H1 (cell line): Measurements from ENCODE around the gene DSC3. TPM values are rescaled to one million over a fixed set of nuclear protein-coding genes. Genes with fewer than 3 reads are reported as not detected.

ENCODE experiments used
- CTCF ChIA-PET: fragments of 300-600 bp; sonication (Branson Sonifier 250); formaldehyde crosslinking; loops from one replicate; lab custom pipeline; 2021; ENCODE audit not compliant: partially characterized antibody; lab: Charles Lee
- POLR2A ChIA-PET: fragments of 300-600 bp; sonication (Branson Sonifier 250); formaldehyde crosslinking; loops from one replicate; lab custom pipeline; 2021; ENCODE audit warnings: inconsistent platforms; ENCODE audit not compliant: partially characterized antibody; lab: Charles Lee
- DNase-seq, 2 experiments: peaks; one replicate each; pipeline versions ENCODE4 v3.0.0 to v3.0.0-alpha.2; 2010 to 2022; ENCODE audit warnings: low spot score in 2 of 2, low read depth in 1 of 2, mixed read lengths in 1 of 2
- FAIRE-seq: peaks from 2 replicates; lab custom pipeline; 2011; peaks lifted over from hg19 to GRCh38; lab: Jason Lieb, UNC
- H2AFZ ChIP-seq: 2 replicates; pipeline ENCODE4 v1.8.1; 2012; ENCODE audit warnings: low read length, inconsistent platforms
- H2AK5ac ChIP-seq: 2 replicates; pipeline ENCODE4 v1.6.1; 2013; ENCODE audit warnings: low read depth, low read length
- H2BK120ac ChIP-seq: replicated peaks from 2 replicates; pipeline ENCODE3; 2013; ENCODE audit warnings: low read depth, low read length, inconsistent platforms
- H2BK12ac ChIP-seq: 2 replicates; pipeline ENCODE4 v1.6.1; 2013; ENCODE audit warnings: low read depth, low read length
- H2BK15ac ChIP-seq: 2 replicates; pipeline ENCODE4 v1.6.1; 2013; ENCODE audit warnings: low read length
- H2BK20ac ChIP-seq: 2 replicates; pipeline ENCODE4 v1.6.1; 2013; ENCODE audit warnings: low read length
- H2BK5ac ChIP-seq: 2 replicates; pipeline ENCODE4 v1.6.1; 2013; ENCODE audit warnings: low read depth, low read length
- H3K14ac ChIP-seq: 2 replicates; pipeline ENCODE4 v1.6.1; 2013; ENCODE audit warnings: inconsistent platforms; ENCODE audit not compliant: insufficient read length
- H3K18ac ChIP-seq: 2 replicates; pipeline ENCODE4 v1.6.1; 2013; ENCODE audit warnings: low read length; ENCODE audit errors: extremely low read depth
- H3K23ac ChIP-seq: 2 replicates; pipeline ENCODE4 v1.6.1; 2013; ENCODE audit warnings: inconsistent platforms; ENCODE audit not compliant: insufficient read length
- H3K23me2 ChIP-seq: 2 replicates; pipeline ENCODE4 v1.6.1; 2013; ENCODE audit warnings: low read depth, low read length
- H3K27ac ChIP-seq: 2 replicates; pipeline ENCODE4 v1.6.1; 2011; ENCODE audit warnings: low read depth, low read length, inconsistent platforms
- H3K27me3 ChIP-seq, 4 experiments: replicated peaks in 1 of 4; 1 replicate in 1 of 4; 2 replicates in 3 of 4; pipeline versions ENCODE4 v1.6.1 to v1.8.1; 2011 to 2013; ENCODE audit warnings: low read length in 3 of 4, mild to moderate bottlenecking in 3 of 4, inconsistent platforms in 2 of 4, mixed read lengths in 2 of 4, moderate library complexity in 1 of 4; ENCODE audit not compliant: control insufficient read depth in 3 of 4, insufficient read depth in 3 of 4; ENCODE audit errors: extremely low read depth in 1 of 4
- H3K36me3 ChIP-seq, 4 experiments: 2 replicates each; pipeline versions ENCODE4 v1.6.1 to v1.8.1; 2011 to 2013; ENCODE audit warnings: mild to moderate bottlenecking in 4 of 4, low read length in 3 of 4, moderate library complexity in 2 of 4, control low read depth in 1 of 4, inconsistent platforms in 1 of 4; ENCODE audit not compliant: insufficient read depth in 4 of 4, control insufficient read depth in 2 of 4
- H3K4ac ChIP-seq: replicated peaks from 2 replicates; pipeline ENCODE3; 2013; ENCODE audit warnings: low read length, low read depth, mixed read lengths, inconsistent platforms; ENCODE audit not compliant: insufficient read length
- H3K4me1 ChIP-seq, 4 experiments: replicated peaks in 1 of 4; 1 replicate in 1 of 4; 2 replicates in 3 of 4; pipeline versions ENCODE4 v1.6.1 to v1.8.1; 2011 to 2013; ENCODE audit warnings: low read length in 3 of 4, inconsistent platforms in 2 of 4, mixed read lengths in 1 of 4; ENCODE audit not compliant: insufficient read depth in 4 of 4, control insufficient read depth in 3 of 4
- H3K4me2 ChIP-seq, 2 experiments: 2 replicates each; pipeline versions ENCODE4 v1.6.1 to v1.8.1; 2011 to 2013; ENCODE audit warnings: low read depth in 2 of 2, low read length in 2 of 2, control low read depth in 1 of 2, inconsistent platforms in 1 of 2, mild to moderate bottlenecking in 1 of 2; ENCODE audit not compliant: insufficient read depth in 1 of 2
- H3K4me3 ChIP-seq, 4 experiments: fragments of 200-600, 300-600 bp in 1 of 4; sonication (generic), shearing (Covaris generic), sonication (Bioruptor Twin) in 1 of 4; 2 replicates each; pipeline versions ENCODE4 v1.5.1 to v1.8.1; 2011 to 2016; ENCODE audit warnings: low read length in 4 of 4, low read depth in 3 of 4, control low read depth in 2 of 4, inconsistent platforms in 2 of 4, mild to moderate bottlenecking in 2 of 4, mixed read lengths in 1 of 4, moderate library complexity in 1 of 4; ENCODE audit not compliant: insufficient read depth in 2 of 4; ENCODE audit errors: extremely low read depth in 1 of 4
- H3K56ac ChIP-seq: replicated peaks from 2 replicates; pipeline ENCODE3; 2013; ENCODE audit warnings: low read depth, mild to moderate bottlenecking, mixed read lengths, low read length, inconsistent platforms; ENCODE audit not compliant: insufficient read length
- H3K79me1 ChIP-seq: 2 replicates; pipeline ENCODE4 v1.6.1; 2013; ENCODE audit warnings: low read depth, low read length, control low read depth
- H3K79me2 ChIP-seq, 2 experiments: 2 replicates each; pipeline versions ENCODE4 v1.6.1 to v1.8.1; 2012 to 2013; ENCODE audit warnings: low read length in 2 of 2, mild to moderate bottlenecking in 2 of 2, inconsistent platforms in 1 of 2; ENCODE audit not compliant: insufficient read depth in 2 of 2, control insufficient read depth in 1 of 2
- H3K9ac ChIP-seq, 4 experiments: replicated peaks in 1 of 4; 1 replicate in 1 of 4; 2 replicates in 3 of 4; pipeline versions ENCODE4 v1.6.1 to v1.8.1; 2011 to 2013; ENCODE audit warnings: low read depth in 3 of 4, low read length in 3 of 4, control low read depth in 2 of 4, mild to moderate bottlenecking in 2 of 4, moderate library complexity in 2 of 4, inconsistent platforms in 1 of 4; ENCODE audit errors: extremely low read depth in 1 of 4
- H3K9me3 ChIP-seq, 2 experiments: 2 replicates each; pipeline versions ENCODE4 v1.6.1 to v1.8.1; 2012 to 2013; ENCODE audit warnings: mild to moderate bottlenecking in 2 of 2, moderate library complexity in 2 of 2, control low read depth in 1 of 2, inconsistent platforms in 1 of 2, low read depth in 1 of 2, low read length in 1 of 2, mixed read lengths in 1 of 2; ENCODE audit not compliant: insufficient read depth in 2 of 2
- H4K20me1 ChIP-seq, 2 experiments: replicated peaks in 1 of 2; 2 replicates each; pipeline versions ENCODE3 to v1.8.1; 2011 to 2013; ENCODE audit warnings: inconsistent platforms in 2 of 2, low read length in 2 of 2, mild to moderate bottlenecking in 1 of 2; ENCODE audit not compliant: insufficient read depth in 2 of 2, control insufficient read depth in 1 of 2
- H4K5ac ChIP-seq: 2 replicates; pipeline ENCODE4 v1.6.1; 2013; ENCODE audit warnings: low read length, low read depth, mixed read lengths, inconsistent platforms; ENCODE audit not compliant: insufficient read length
- H4K8ac ChIP-seq: 2 replicates; pipeline ENCODE4 v1.8.0; 2013; ENCODE audit warnings: mild to moderate bottlenecking, moderate library complexity, low read length, inconsistent platforms; ENCODE audit not compliant: insufficient read depth; ENCODE audit errors: extremely low read depth
- H4K91ac ChIP-seq: replicated peaks from 2 replicates; pipeline ENCODE3; 2013; ENCODE audit warnings: low read length, mixed read lengths, inconsistent platforms; ENCODE audit not compliant: insufficient read length
- NRF1 ChIP-seq: IDR thresholded peaks from 2 replicates; pipeline ENCODE4 v1.6.1; 2011; ENCODE audit warnings: mild to moderate bottlenecking, low read depth, low read length, improper control_type of control experiment
- RXRA ChIP-seq: IDR thresholded peaks from 2 replicates; pipeline ENCODE4 v1.6.1; 2011; ENCODE audit warnings: low read depth, mild to moderate bottlenecking, low read length, moderate library complexity; ENCODE audit not compliant: insufficient read depth
- SP1 ChIP-seq: IDR thresholded peaks from 2 replicates; pipeline ENCODE4 v1.6.1; 2011; ENCODE audit warnings: low read depth, low read length
- SRF ChIP-seq: IDR thresholded peaks from 2 replicates; pipeline ENCODE4 v1.6.1; 2011; ENCODE audit warnings: mild to moderate bottlenecking, low read depth, low read length, moderate library complexity
- WGBS, 2 experiments: shearing (Covaris generic) in 1 of 2; methylation state at CpG; one replicate each; pipeline versions ENCODE4 v1.1.6 to v1.1.7; 2013 to 2015; ENCODE audit warnings: low lambda C conversion rate in 2 of 2, mixed read lengths in 2 of 2, inconsistent platforms in 1 of 2, low coverage in 1 of 2, missing lambda C conversion rate in 1 of 2; ENCODE audit not compliant: insufficient replicate concordance in 2 of 2, insufficient coverage in 1 of 2, insufficient read length in 1 of 2; ENCODE audit errors: extremely low coverage in 1 of 2, missing lambda C conversion rate in 1 of 2; 5-methylcytosine and 5-hydroxymethylcytosine counted together
- polyA plus RNA-seq, 7 experiments: library from polyadenylated mRNA; depleted of rRNA in 3 of 7; stranded (reverse) in 5 of 7; unstranded in 2 of 7; fragments of >200 nt in 5 of 7; fragments of 200-250 nt in 2 of 7; gene quantifications; 1 replicate in 5 of 7; 2 replicates in 1 of 7; 4 replicates in 1 of 7; pipeline versions ENCODE4 v1.2.1 to v1.2.3, GENCODE V29; 2011 to 2013; ENCODE audit warnings: missing spikeins in 2 of 7, mixed read lengths in 2 of 7
- total RNA-seq: library from RNA; stranded (reverse); fragmentation: NEBNext Ultra II Directional; extraction: Animal tissue kit (Norgen Biotek cat#: 25700); gene quantifications from 2 replicates; pipeline ENCODE4 v1.2.1, GENCODE V29; 2021

Gene DSC3
- total and polyA plus RNA-seq, 2 of the 8 experiments (the other 6 are each of a cell fraction or from before 2014, with no cell fraction given), result 0.70 to 3.7 TPM

DNA sequence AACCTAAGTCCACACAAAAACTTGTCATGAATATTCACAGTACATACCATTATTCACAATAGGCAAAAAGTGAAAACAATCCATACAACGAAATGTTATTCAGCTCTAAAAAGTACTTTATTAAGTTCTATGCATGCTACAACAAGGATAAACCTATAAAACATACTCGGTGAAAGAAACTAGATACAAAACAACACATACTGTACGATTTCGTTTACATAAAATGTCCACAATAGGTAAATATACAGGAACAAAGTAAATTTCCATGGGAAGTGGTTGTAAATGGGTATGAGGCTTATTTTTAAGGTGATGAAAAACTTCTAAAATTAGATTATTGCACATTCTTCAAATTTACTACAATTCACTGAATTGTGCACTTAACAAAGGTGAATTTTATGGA, 8.0 kb downstream of the DSC3 start:
- ChIA-PET CTCF (no interaction called here), POLR2A (no interaction called here)
- Histone ChIP-seq H2BK12ac (no peak overlapping the region), H3K79me1 (no peaks in the 10 kb centered on the region), H3K9me3 (no peaks in the 10 kb centered on the region), H3K9ac (no peak overlapping the region), H3K36me3 (no peaks in the 10 kb centered on the region), H2BK120ac (no peak overlapping the region), H4K20me1 (no peaks in the 10 kb centered on the region), H3K4ac (no peak overlapping the region), H3K18ac (no peak overlapping the region), H3K27ac (no peak overlapping the region), H3K14ac (no peak overlapping the region), H2BK20ac (no peak overlapping the region), H3K4me3 (no peak overlapping the region), H4K8ac (no peak overlapping the region), H2AFZ (no peak overlapping the region), H3K79me2 (no peaks in the 10 kb centered on the region), H2AK5ac (no peak overlapping the region), H4K91ac (no peak overlapping the region), H3K4me1 (no peaks in the 10 kb centered on the region), H3K27me3 (peaks cover 0 to 6% (median 2%) of the 10 kb centered on the region in 4 experiments; a peak in 2 of 7 replicates), H3K23me2 (no peaks in the 10 kb centered on the region), H3K23ac (no peak overlapping the region), H4K5ac (no peak overlapping the region), H3K56ac (no peak overlapping the region), H2BK5ac (no peak overlapping the region), H3K4me2 (no peak overlapping the region), H2BK15ac (no peak overlapping the region)
- FAIRE-seq (no peak), DNase-seq (no peak)
- no peak for TF ChIP-seq SP1
- TF ChIP-seq RXRA, result no peak
- no peak for TF ChIP-seq SRF
- no peak for TF ChIP-seq NRF1
- 93% methylated on average over 4 of the region's 4 CpGs; no CpG with 5 or more reads in 1 of the 2 experiments for WGBS, 2 experiments
